Activated CD4-positive, alpha-beta T cell treated with anti-CD3 and anti-CD28 coated beads, Interleukin-2, amount 10 ng/mL, durations not matched to agents 24 days and 14 days (primary cell): ENCODE results near the gene THSD7A. TPM values are rescaled to one million over a fixed set of nuclear protein-coding genes. Genes with fewer than 3 reads are reported as not detected.

Experiments used
- DNase-seq: peaks from one replicate; pipeline ENCODE4 v3.0.0; 2022
- H3K27ac Mint-ChIP-seq: one replicate; pipeline ENCODE4 v1.8.0; 2022; ENCODE audit warnings: mild to moderate bottlenecking, mixed read lengths
- H3K27me3 Mint-ChIP-seq: one replicate; pipeline ENCODE4 v1.8.0; 2022; ENCODE audit warnings: mixed read lengths
- H3K36me3 Mint-ChIP-seq: one replicate; pipeline ENCODE4 v1.8.0; 2022; ENCODE audit warnings: low read depth, mild to moderate bottlenecking, mixed read lengths
- H3K4me1 Mint-ChIP-seq: one replicate; pipeline ENCODE4 v1.8.0; 2021; ENCODE audit warnings: mixed read lengths
- H3K4me3 Mint-ChIP-seq: one replicate; pipeline ENCODE4 v1.8.0; 2022; ENCODE audit warnings: mild to moderate bottlenecking, moderate library complexity, mixed read lengths
- H3K9me3 Mint-ChIP-seq: one replicate; pipeline ENCODE4 v1.8.0; 2021; ENCODE audit warnings: mixed read lengths
- intact Hi-C: fragments of 100-400 bp; cut with micrococcal nuclease; formaldehyde crosslinking; loops from one replicate; pipeline ENCODE4 v1.15.1; 2023
- total RNA-seq: library from RNA; stranded (reverse); gene quantifications from 2 replicates; pipeline ENCODE4 v1.2.3, GENCODE V29; 2022

Gene THSD7A
- total RNA-seq, 1 donor from 2014 or later: not detected

DNA sequence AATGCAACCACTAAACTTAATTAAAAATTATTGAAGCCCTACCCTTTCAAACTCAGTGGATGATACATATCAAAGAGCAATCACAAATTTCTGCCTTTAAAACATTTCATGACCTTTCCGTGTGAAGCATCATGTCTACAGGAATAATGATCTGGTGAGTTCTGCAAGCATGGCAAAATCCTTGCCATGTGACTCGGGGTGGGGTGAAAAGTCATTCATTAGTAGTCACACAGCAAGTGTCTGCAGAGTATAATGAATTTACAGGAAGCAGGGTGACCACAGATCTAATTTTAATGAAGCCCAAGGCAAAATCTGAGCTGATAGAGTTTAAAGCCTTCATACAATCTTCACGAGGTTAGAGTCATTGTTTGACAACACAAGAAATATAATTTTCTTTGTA, 351.9 kb downstream of the THSD7A start:
- Mint-ChIP-seq H3K27me3 (no peaks in the 10 kb centered on the region), H3K36me3 (no peaks in the 10 kb centered on the region), H3K9me3 (no peaks in the 10 kb centered on the region), H3K27ac (no peak overlapping the region), H3K4me3 (no peak overlapping the region), H3K4me1 (no peaks in the 10 kb centered on the region)
- DNase-seq: no peak
- intact Hi-C loops: no loop called here

DNA sequence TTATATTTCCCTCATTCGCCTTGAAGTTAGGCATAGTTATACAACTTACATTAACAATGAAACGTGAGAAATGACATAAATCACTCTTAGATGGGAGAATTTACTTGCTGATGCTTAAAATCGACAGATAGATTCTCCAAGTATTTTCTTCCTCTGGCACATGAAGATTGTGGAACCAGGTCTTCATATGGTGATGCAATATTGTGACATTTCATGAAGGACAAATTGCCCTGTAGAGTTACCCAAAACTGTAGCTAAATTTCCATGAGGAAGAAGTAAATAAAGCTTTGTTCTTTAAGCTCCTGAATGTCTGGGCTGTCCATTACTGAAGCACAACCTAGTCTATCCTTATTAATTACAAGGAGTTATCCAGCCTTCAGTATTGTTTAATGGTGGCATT, 353.1 kb downstream of the THSD7A start:
- Mint-ChIP-seq H3K36me3 (no peaks in the 10 kb centered on the region), H3K4me3 (no peak overlapping the region), H3K9me3 (no peaks in the 10 kb centered on the region), H3K27me3 (no peaks in the 10 kb centered on the region), H3K4me1 (no peaks in the 10 kb centered on the region), H3K27ac (no peak overlapping the region)
- intact Hi-C loops: no loop called here
- DNase-seq: no peak

DNA sequence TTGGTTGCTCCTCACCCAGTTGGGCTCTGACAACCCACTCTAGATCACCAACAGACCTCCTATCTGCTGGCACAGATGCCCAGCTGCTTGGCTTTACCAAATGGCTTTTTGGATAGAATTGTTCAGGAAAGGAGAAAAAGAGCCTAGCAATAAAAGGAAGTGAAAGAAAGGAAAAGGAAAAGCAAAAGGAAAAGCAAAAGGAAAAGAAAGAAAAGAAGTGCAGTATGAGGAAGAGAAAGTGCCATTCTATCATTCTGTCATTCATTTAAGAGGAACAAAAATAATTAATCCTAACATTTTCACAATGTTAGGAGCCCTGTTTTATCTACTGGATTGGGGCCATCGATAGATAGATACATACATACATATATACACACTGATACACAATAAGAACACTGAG, 353.6 kb downstream of the THSD7A start:
- H3K27me3 Mint-ChIP-seq: no peaks in the 10 kb centered on the region
- H3K4me1 Mint-ChIP-seq: no peaks in the 10 kb centered on the region
- DNase-seq: no peak
- H3K9me3 Mint-ChIP-seq: no peaks in the 10 kb centered on the region
- intact Hi-C loops: no loop called here
- H3K36me3 Mint-ChIP-seq: no peaks in the 10 kb centered on the region
- H3K27ac Mint-ChIP-seq: no peak overlapping the region
- H3K4me3 Mint-ChIP-seq: no peak overlapping the region

DNA sequence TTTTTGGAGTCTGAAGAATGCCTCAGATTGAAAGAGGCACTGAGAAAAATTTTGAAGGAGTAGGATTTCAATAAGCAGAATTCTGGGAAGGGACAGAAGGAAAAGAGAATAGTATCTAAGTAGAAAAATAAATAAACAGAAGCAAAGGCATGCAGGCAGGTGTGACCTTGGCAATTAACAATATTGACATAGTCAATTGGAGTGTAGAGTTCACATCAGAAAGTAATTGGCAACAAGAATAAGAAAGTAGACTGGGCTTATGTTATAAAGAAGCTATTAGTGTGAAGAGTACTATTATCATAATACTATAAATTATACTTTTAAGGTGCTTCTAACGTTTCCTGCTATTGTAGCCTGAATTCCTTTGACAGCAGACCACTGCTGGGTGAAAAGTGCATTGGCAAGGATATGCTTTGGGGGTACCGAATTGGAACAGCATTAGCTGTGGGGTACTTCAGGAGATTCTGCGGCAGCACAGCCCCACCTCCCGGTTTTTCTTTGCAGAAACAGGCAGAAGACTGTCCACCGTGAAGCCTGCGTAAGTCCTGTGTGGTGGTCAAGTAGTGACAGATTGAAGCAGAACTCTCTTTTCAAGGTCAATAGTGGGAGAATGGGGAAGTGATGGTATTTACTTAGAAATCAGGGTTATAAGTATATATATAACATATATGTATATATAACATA, 357.0 kb downstream of the THSD7A start:
- Mint-ChIP-seq H3K36me3 (no peaks in the 10 kb centered on the region), H3K4me1 (no peaks in the 10 kb centered on the region), H3K27ac (no peak overlapping the region), H3K9me3 (no peaks in the 10 kb centered on the region), H3K27me3 (no peaks in the 10 kb centered on the region), H3K4me3 (no peak overlapping the region)
- DNase-seq: no peak
- intact Hi-C loops: no loop called here

- no peak overlapping the region for H3K4me3 Mint-ChIP-seq
- H3K9me3 Mint-ChIP-seq: no peaks in the 10 kb centered on the region
- H3K36me3 Mint-ChIP-seq: no peaks in the 10 kb centered on the region
- intact Hi-C loops: no loop called here
- H3K4me1 Mint-ChIP-seq: no peaks in the 10 kb centered on the region
- H3K27me3 Mint-ChIP-seq: no peaks in the 10 kb centered on the region
- no peak for DNase-seq
- H3K27ac Mint-ChIP-seq: no peak overlapping the region
These were observed 358.1 kb downstream of the THSD7A start for GRCh38 chr7:11473807-11474424.

GRCh38 chr7:11473220-11473619, 358.8 kb downstream of the THSD7A start:
- Mint-ChIP-seq H3K4me3 (no peak overlapping the region), H3K27ac (no peak overlapping the region), H3K36me3 (no peaks in the 10 kb centered on the region), H3K27me3 (no peaks in the 10 kb centered on the region), H3K9me3 (no peaks in the 10 kb centered on the region), H3K4me1 (no peaks in the 10 kb centered on the region)
- DNase-seq: no peak
- intact Hi-C loops: no loop called here

DNA sequence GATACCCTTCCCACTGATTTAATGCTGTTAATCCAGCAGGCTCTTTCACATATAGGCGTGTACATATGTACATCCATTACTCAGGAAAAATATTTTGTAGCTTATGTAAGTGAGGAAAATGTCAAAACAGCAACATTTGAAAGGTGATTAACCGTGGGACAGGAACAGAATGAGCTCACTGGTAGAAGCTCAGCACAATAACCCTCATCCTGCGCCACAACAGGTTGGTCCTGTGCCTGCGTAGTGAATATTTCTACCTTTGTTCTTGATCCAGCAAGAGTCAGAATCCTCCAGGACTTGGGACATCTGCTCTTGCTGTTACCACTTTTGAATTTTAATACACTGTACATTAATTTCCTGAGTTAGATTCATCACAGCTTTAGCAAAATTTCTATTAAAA, 359.4 kb downstream of the THSD7A start:
- no peak overlapping the region for H3K27ac Mint-ChIP-seq
- no peak for DNase-seq
- no peaks in the 10 kb centered on the region for H3K4me1 Mint-ChIP-seq
- no peaks in the 10 kb centered on the region for H3K9me3 Mint-ChIP-seq
- H3K4me3 Mint-ChIP-seq: no peak overlapping the region
- H3K27me3 Mint-ChIP-seq: no peaks in the 10 kb centered on the region
- no peaks in the 10 kb centered on the region for H3K36me3 Mint-ChIP-seq
- intact Hi-C loops: no loop called here

- H3K27ac Mint-ChIP-seq: no peak overlapping the region
- H3K4me3 Mint-ChIP-seq: no peak overlapping the region
- H3K36me3 Mint-ChIP-seq: no peaks in the 10 kb centered on the region
- no peaks in the 10 kb centered on the region for H3K27me3 Mint-ChIP-seq
- no peaks in the 10 kb centered on the region for H3K4me1 Mint-ChIP-seq
- intact Hi-C loops: no loop called here
- no peaks in the 10 kb centered on the region for H3K9me3 Mint-ChIP-seq
- DNase-seq: no peak
These were observed 360.7 kb downstream of the THSD7A start for GRCh38 chr7:11471255-11471654.

GRCh38 chr7:11469028-11469745, 362.8 kb downstream of the THSD7A start:
- Mint-ChIP-seq H3K36me3 (no peaks in the 10 kb centered on the region), H3K4me3 (no peak overlapping the region), H3K4me1 (no peaks in the 10 kb centered on the region), H3K27me3 (no peaks in the 10 kb centered on the region), H3K27ac (no peak overlapping the region), H3K9me3 (no peaks in the 10 kb centered on the region)
- DNase-seq: no peak
- intact Hi-C loops: no loop called here

DNA sequence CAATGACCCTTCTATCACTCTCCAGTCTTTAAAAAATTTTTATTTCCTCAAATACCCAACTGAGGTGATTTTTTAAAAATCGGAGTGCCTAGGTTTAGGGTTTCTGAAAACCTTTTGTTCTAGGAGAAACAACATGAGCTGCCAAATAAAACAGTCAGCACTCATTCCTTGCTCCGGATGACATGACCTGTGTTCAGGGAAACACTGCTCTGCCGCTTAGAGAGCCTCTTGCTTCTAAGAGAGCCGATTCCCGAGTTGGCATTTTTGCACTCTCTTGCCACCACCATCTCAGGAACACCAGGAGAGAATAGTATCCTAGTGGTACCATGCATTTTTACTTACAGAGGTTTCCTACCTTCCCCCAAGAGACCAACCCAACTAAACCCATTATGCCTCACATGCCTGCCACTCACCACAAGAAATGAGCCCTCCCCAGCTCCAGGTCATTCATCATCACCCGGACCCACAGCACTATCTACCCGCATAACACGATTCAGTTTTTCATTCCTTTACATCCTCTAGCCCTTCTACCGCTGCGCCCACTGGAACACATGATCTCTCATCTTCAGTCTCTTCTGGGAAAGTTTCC, 365.4 kb downstream of the THSD7A start:
- Mint-ChIP-seq H3K27ac (no peak overlapping the region), H3K27me3 (no peaks in the 10 kb centered on the region), H3K9me3 (no peaks in the 10 kb centered on the region), H3K36me3 (no peaks in the 10 kb centered on the region), H3K4me3 (no peak overlapping the region), H3K4me1 (no peaks in the 10 kb centered on the region)
- intact Hi-C loops: no loop called here
- DNase-seq: no peak

DNA sequence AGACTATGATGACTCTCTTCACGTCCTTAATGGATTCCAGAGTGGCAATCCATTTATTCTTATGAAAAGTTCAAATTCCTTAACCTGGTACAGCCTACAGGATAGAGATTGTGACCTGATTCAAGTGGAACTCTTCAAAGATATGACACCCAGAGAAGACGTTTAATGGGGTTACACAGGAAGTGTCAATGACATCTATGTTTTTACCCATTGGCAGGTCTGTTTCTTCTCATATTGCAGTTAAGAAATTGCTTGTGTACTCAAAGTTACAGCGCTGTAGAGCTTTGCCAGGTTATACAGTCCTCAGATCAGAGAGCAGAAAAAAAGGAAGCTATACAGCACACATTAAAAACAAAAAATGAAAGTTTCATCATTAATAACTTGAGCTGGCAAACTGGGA, 367.4 kb downstream of the THSD7A start:
- intact Hi-C loops: no loop called here
- H3K27me3 Mint-ChIP-seq: no peaks in the 10 kb centered on the region
- no peaks in the 10 kb centered on the region for H3K4me1 Mint-ChIP-seq
- DNase-seq: no peak
- no peak overlapping the region for H3K4me3 Mint-ChIP-seq
- no peak overlapping the region for H3K27ac Mint-ChIP-seq
- H3K36me3 Mint-ChIP-seq: no peaks in the 10 kb centered on the region
- no peaks in the 10 kb centered on the region for H3K9me3 Mint-ChIP-seq

GRCh38 chr7:11461946-11462345, 370.1 kb downstream of the THSD7A start:
- DNase-seq: no peak
- H3K9me3 Mint-ChIP-seq: no peaks in the 10 kb centered on the region
- no peaks in the 10 kb centered on the region for H3K27me3 Mint-ChIP-seq
- peaks cover 4% of the 10 kb centered on the region for H3K4me1 Mint-ChIP-seq
- H3K27ac Mint-ChIP-seq: no peak overlapping the region
- no peak overlapping the region for H3K4me3 Mint-ChIP-seq
- H3K36me3 Mint-ChIP-seq: no peaks in the 10 kb centered on the region
- intact Hi-C loops: no loop called here

DNA sequence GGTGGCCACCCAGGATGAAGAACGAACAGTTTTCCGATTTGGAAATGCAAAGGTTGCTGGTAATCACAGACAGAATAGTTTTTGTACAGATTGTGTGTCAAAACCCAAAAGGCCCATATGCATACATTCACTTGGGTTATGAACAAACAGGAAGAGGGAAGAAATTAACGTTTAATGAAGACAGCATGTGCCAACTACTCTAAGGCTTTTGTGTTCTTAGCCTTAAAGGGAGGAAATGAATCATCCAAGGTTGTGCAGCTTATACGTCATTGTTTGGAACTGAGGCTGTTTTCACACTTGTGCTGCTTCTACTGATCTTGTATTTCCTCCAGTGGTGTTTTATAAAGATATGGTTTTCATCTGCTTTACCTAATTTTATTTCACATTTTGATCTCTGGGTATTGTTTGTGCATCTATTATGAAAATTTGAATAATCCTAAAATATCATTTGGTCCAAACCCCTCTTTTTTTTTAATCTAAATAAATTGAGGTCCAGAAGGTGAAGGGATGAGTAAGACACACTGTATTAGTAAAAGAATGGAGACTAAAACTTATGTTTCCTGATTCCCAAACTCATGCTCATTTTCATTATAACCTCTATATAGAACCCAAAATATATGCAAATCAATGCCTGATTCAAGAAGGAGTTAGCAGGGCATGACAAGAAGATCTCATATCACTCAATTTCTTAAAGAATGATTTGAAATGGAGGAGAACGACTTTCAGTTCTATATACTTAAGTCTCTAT, 373.1 kb downstream of the THSD7A start:
- DNase-seq: no peak
- Mint-ChIP-seq H3K27me3 (no peaks in the 10 kb centered on the region), H3K36me3 (no peaks in the 10 kb centered on the region), H3K27ac (no peak overlapping the region), H3K4me3 (no peak overlapping the region), H3K9me3 (no peaks in the 10 kb centered on the region), H3K4me1 (peaks cover 4% of the 10 kb centered on the region)
- intact Hi-C loops: no loop called here

- Mint-ChIP-seq H3K36me3 (no peaks in the 10 kb centered on the region), H3K4me1 (peaks cover 4% of the 10 kb centered on the region), H3K9me3 (no peaks in the 10 kb centered on the region), H3K4me3 (no peak overlapping the region), H3K27ac (no peak overlapping the region), H3K27me3 (no peaks in the 10 kb centered on the region)
- DNase-seq: no peak
- intact Hi-C loops: no loop called here
These were observed 374.6 kb downstream of the THSD7A start for GRCh38 chr7:11457419-11457818.
